Ishikawa (cell line): Measurements from ENCODE around the gene ZNF428.
A peak's percentile ranks its signal among the peaks of the same experiment; 100 is the strongest.

Source experiments
- CEBPB ChIP-seq: IDR thresholded peaks from 2 replicates; pipeline ENCODE4 v1.6.1; 2012
- CREB1 ChIP-seq: IDR thresholded peaks from 2 replicates; pipeline ENCODE4 v1.6.1; 2012; ENCODE audit warnings: low read depth
- EGR1 ChIP-seq: IDR thresholded peaks from 2 replicates; pipeline ENCODE4 v1.6.1; 2012
- EP300 ChIP-seq: IDR thresholded peaks from 2 replicates; pipeline ENCODE4 v1.6.1; 2012; ENCODE audit warnings: borderline replicate concordance
- FOXM1 ChIP-seq: IDR thresholded peaks from 2 replicates; pipeline ENCODE4 v1.6.1; 2012; ENCODE audit warnings: low read depth, borderline replicate concordance
- NFIC ChIP-seq: IDR thresholded peaks from 2 replicates; pipeline ENCODE4 v1.6.1; 2012
- RAD21 ChIP-seq: IDR thresholded peaks from 2 replicates; pipeline ENCODE4 v1.6.1; 2012; ENCODE audit warnings: low read depth
- TAF1 ChIP-seq: IDR thresholded peaks from 2 replicates; pipeline ENCODE4 v1.6.1; 2012; ENCODE audit warnings: low read depth, mild to moderate bottlenecking
- TCF12 ChIP-seq: IDR thresholded peaks from 2 replicates; pipeline ENCODE4 v1.6.1; 2012; ENCODE audit warnings: low read depth
- TEAD4 ChIP-seq: IDR thresholded peaks from 2 replicates; pipeline ENCODE4 v1.6.1; 2012
- USF1 ChIP-seq: IDR thresholded peaks from 2 replicates; pipeline ENCODE4 v1.6.1; 2012
- YY1 ChIP-seq: IDR thresholded peaks from 2 replicates; pipeline ENCODE4 v1.6.1; 2012; ENCODE audit warnings: low read depth
- ZBTB7A ChIP-seq: IDR thresholded peaks from 2 replicates; pipeline ENCODE4 v1.6.1; 2012; ENCODE audit warnings: low read depth
- TF ChIP-seq, protein P1 (sequence below): IDR thresholded peaks from 2 replicates; pipeline ENCODE4 v1.6.1; 2012
- TF ChIP-seq, protein P2 (sequence below): IDR thresholded peaks from 2 replicates; pipeline ENCODE4 v1.6.1; 2012; ENCODE audit warnings: low read depth, mild to moderate bottlenecking

ZNF428 gene

DNA sequence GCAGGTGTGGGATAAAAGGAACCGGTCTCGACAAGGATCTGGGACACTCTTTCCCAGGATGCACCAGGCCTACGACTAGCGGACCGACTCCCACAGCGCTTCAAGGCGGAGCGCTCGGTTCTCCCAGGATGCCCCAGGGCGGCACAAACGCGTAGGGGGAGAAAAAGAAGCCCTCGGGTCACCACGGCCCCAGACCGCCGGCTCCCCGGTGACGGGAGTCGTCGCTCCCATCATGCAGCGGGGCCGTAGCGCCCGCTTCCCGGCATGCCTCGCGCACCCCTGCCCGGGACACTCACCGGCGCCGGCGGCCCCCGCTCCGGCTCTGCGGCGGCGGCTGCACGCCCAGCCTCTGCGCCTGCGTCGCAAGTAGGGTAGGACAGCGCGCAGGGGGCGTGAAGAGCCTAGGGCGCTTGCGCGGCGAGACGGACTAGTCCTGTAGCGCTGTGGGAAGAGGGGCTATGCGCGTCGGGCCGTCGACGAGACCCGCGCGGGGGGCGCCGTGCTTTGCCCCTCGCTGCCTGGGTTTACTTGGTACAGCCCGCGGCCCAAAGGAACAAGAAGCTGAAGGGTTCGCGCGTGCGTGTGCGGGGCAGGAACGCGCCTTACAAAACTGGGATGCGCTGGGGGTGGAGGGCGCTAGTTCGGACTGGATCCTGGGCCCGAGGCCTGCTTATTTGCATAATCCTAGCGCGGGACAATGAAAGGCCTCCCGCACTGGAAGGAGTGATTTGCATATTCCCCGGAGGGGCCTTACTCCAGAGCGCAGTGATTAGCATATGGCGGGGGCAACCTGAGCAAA, at the start of gene ZNF428:
Gene ZNF428 (minus strand): TSS at position 368 of the 799 bp plus-strand sequence. CDS start 5,325 bp downstream, outside the sequence.
- TF ChIP-seq EGR1 (no peak), ZBTB7A (peak; percentile 88), TAF1 (peak; percentile 20; the same call in 1 of the 2 replicates), CEBPB (no peak; the same call in 1 of the 2 replicates), TCF12 (no peak), TEAD4 (0 out of 2 replicates have a peak, but pooled peaks have one; percentile 9), NFIC (no peak)
- TF ChIP-seq, protein P1, sequence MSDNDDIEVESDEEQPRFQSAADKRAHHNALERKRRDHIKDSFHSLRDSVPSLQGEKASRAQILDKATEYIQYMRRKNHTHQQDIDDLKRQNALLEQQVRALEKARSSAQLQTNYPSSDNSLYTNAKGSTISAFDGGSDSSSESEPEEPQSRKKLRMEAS, result peak; percentile 79

DNA sequence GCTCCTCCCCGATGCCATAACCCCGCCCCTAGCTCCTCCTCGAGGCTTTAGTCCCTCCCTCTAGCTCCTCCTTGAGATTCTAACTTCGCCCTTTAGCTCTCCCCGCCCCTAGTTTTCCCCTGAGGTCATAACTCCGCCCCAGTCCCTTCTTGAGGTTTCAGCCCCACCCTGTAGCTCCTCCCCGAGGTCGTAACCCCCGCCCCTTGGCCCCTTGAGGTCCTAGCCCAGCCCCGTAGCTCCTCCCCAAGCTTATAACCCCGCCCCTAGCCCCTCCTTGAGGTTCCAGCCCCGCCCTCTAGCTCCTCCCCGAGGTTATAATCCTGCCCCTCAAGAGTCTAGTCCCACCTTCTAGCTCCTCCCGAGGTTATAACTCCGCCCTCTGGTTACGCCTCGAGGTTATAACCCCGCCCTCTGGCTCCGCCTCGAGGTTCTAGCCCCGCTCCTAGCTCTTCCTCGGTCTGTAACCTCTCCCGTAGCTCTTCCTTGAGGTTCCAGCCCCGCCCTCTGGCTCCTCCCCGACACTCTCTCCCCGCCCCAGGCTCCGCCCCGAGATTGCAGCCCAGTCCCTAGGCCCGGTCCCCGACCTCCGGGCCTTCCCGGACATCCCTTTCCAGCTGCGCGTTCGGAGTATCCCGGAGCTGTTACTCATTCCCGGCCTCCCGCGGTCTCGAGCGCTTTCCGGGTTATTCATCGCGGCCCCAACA, 49.1 kb upstream of the ZNF428 start:
- TF ChIP-seq USF1 (no peak), EP300 (0 out of 2 replicates have a peak, but pooled peaks have one; percentile 14), TAF1 (peak; percentile 51; the same call in 1 of the 2 replicates), YY1 (no peak), ZBTB7A (no peak), RAD21 (no peak), NFIC (no peak), CEBPB (no peak), CREB1 (no peak), TEAD4 (no peak), TCF12 (no peak), EGR1 (no peak), FOXM1 (no peak)
- TF ChIP-seq, protein P1, result no peak
- TF ChIP-seq, protein P2, sequence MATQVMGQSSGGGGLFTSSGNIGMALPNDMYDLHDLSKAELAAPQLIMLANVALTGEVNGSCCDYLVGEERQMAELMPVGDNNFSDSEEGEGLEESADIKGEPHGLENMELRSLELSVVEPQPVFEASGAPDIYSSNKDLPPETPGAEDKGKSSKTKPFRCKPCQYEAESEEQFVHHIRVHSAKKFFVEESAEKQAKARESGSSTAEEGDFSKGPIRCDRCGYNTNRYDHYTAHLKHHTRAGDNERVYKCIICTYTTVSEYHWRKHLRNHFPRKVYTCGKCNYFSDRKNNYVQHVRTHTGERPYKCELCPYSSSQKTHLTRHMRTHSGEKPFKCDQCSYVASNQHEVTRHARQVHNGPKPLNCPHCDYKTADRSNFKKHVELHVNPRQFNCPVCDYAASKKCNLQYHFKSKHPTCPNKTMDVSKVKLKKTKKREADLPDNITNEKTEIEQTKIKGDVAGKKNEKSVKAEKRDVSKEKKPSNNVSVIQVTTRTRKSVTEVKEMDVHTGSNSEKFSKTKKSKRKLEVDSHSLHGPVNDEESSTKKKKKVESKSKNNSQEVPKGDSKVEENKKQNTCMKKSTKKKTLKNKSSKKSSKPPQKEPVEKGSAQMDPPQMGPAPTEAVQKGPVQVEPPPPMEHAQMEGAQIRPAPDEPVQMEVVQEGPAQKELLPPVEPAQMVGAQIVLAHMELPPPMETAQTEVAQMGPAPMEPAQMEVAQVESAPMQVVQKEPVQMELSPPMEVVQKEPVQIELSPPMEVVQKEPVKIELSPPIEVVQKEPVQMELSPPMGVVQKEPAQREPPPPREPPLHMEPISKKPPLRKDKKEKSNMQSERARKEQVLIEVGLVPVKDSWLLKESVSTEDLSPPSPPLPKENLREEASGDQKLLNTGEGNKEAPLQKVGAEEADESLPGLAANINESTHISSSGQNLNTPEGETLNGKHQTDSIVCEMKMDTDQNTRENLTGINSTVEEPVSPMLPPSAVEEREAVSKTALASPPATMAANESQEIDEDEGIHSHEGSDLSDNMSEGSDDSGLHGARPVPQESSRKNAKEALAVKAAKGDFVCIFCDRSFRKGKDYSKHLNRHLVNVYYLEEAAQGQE, result no peak

DNA sequence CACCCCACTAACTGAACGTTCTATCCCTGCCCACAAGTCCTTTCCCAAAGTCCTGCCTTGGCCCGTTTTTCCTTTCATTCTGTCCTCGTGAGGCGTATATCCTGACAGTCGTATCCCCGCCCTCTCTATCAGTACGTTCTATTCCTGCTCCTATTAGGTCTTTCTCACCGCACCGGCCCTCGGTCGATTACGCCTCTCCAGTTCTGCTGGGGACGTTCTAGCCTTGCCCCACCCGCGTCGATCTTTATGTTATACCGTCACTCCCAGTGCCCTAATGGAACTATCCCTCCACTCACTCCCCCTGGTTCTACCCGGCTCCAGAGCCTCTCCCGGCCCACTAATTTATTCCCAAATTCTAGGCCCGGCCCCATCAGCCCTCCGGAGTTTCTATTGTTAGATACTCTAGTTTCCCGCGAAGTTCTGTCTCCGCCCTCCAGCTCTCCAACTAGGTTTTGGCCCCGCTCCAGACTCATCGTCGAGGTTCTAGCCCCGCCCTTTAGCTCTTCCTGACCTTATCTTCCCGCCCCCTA, 48.5 kb upstream of the ZNF428 start:
- TF ChIP-seq, protein P2, result no peak
- no peak for TF ChIP-seq CEBPB
- peak; percentile 52; the same call in 1 of the 2 replicates for TF ChIP-seq NFIC
- no peak for TF ChIP-seq CREB1
- TF ChIP-seq FOXM1, result no peak
- TF ChIP-seq, protein P1, result no peak
- no peak for TF ChIP-seq EGR1
- TF ChIP-seq TEAD4, result no peak

GRCh38 chr19:43667126-43667875, 47.9 kb upstream of the ZNF428 start:
- TF ChIP-seq, protein P2, result no peak
- TF ChIP-seq USF1, result no peak
- TF ChIP-seq YY1, result no peak
- TF ChIP-seq, protein P1, result no peak
- no peak for TF ChIP-seq NFIC
- no peak for TF ChIP-seq EP300
- no peak for TF ChIP-seq TEAD4
- TF ChIP-seq CREB1, result no peak
- no peak for TF ChIP-seq RAD21
- TF ChIP-seq CEBPB, result no peak
- TF ChIP-seq TAF1, result no peak
- no peak for TF ChIP-seq ZBTB7A
